HG03354 (cell line): Measurements from ENCODE around the gene CDK5R1.
"Not testable (repeated sequence)": the region's sequence is repeated elsewhere in the genome, so short reads cannot be mapped to it uniquely, and the experiment has no call there.

Experiments used
- ATAC-seq: cut with Tn5 transposase; IDR thresholded peaks from one replicate; pipeline ENCODE4 v1.9.1; 2021; ENCODE audit warnings: mild to moderate bottlenecking; ENCODE audit not compliant: unreplicated experiment, poor library complexity, severe bottlenecking

The CDK5R1 gene

GRCh38 chr17:32512328-32512727, 25.5 kb downstream of the CDK5R1 start:
- no peak for ATAC-seq

- ATAC-seq, result no peak
Observed at GRCh38 chr17:32513579-32513978, 26.8 kb downstream of the CDK5R1 start.

- no peak for ATAC-seq
Observed at GRCh38 chr17:32514606-32515005, 27.8 kb downstream of the CDK5R1 start.

- ATAC-seq, result peak; percentile 34
Observed at GRCh38 chr17:32515677-32516383, 29.0 kb downstream of the CDK5R1 start.

- ATAC-seq, result no peak
Observed at GRCh38 chr17:32516450-32516849, 29.7 kb downstream of the CDK5R1 start.

GRCh38 chr17:32516940-32517701, 30.3 kb downstream of the CDK5R1 start:
- ATAC-seq, result no peak

- ATAC-seq, result no peak
Observed at GRCh38 chr17:32517982-32518381, 31.2 kb downstream of the CDK5R1 start.

- no peak for ATAC-seq
Observed at GRCh38 chr17:32518646-32519227, 31.9 kb downstream of the CDK5R1 start.

- no peak for ATAC-seq
Observed at GRCh38 chr17:32519228-32520103, 32.7 kb downstream of the CDK5R1 start.

- ATAC-seq, result no peak
Observed at GRCh38 chr17:32520104-32520701, 33.4 kb downstream of the CDK5R1 start.

GRCh38 chr17:32520737-32521404, 34.1 kb downstream of the CDK5R1 start:
- no peak for ATAC-seq

- peak; percentile 60 for ATAC-seq
Observed at GRCh38 chr17:32523017-32523680, 36.4 kb downstream of the CDK5R1 start.

GRCh38 chr17:32523827-32524552, 37.2 kb downstream of the CDK5R1 start:
- peak; percentile 55 for ATAC-seq

- not testable (repeated sequence) for ATAC-seq
Observed at GRCh38 chr17:32524553-32524880, 37.7 kb downstream of the CDK5R1 start.

GRCh38 chr17:32525122-32525521, 38.3 kb downstream of the CDK5R1 start:
- ATAC-seq, result no peak

- no peak for ATAC-seq
Observed at GRCh38 chr17:32527146-32527545, 40.4 kb downstream of the CDK5R1 start.

- no peak for ATAC-seq
Observed at GRCh38 chr17:32528825-32529224, 42.0 kb downstream of the CDK5R1 start.

- no peak for ATAC-seq
Observed at GRCh38 chr17:32529604-32530003, 42.8 kb downstream of the CDK5R1 start.
